ENCODE data around the gene ELAVL4. TPM values are rescaled to one million over a fixed set of nuclear protein-coding genes. Genes with fewer than 3 reads are reported as not detected.

ELAVL4 gene
- total and polyA plus RNA-seq, 9 of the 15 experiments (the other 6 are each of a cell fraction or from before 2014, with no cell fraction given): not detected

DNA sequence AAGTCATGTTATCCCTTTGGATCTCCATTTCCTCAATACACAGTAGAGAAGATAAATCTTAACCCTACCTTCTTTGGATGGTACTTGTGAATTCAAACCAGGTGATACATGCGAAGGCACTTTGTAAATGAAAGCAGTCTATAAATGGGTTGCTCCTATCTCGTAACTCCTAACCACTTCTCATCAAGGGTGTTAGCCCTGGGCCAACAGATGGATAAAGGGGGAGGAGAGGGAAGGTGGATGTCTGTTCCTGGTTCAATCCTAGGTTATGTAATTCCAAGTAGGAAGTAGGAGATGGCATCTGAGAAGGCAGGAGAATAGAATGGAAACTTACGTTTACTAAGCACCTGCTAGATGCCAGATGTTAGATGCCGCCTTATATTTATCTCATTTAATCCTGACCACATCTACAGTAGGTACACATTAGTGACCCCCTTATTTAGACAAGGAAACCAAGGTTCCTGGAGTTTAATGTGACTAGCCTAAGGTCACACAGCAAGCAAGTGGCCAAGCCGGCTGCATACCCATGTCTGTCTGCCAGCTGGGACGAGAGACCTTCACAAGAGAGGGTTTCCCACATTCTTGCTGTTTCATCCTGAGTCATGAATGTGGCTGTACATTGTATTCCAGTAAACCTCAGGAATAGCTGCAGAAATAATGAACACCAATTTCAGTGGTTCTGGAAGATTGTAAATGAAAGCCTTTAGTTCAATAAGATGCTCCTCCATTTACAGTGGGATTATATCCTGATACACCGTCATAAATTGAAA, 47.7 kb downstream of the ELAVL4 start (continued):
- no peak for TF ChIP-seq BCLAF1 (IDR thresholded peaks at IDR 0.05; ENCODE audit: borderline replicate concordance in 1 of 2, control insufficient read depth in 1 of 2, low read depth in 2 of 2, low read length in 1 of 2)
- TF ChIP-seq, protein P1, sequence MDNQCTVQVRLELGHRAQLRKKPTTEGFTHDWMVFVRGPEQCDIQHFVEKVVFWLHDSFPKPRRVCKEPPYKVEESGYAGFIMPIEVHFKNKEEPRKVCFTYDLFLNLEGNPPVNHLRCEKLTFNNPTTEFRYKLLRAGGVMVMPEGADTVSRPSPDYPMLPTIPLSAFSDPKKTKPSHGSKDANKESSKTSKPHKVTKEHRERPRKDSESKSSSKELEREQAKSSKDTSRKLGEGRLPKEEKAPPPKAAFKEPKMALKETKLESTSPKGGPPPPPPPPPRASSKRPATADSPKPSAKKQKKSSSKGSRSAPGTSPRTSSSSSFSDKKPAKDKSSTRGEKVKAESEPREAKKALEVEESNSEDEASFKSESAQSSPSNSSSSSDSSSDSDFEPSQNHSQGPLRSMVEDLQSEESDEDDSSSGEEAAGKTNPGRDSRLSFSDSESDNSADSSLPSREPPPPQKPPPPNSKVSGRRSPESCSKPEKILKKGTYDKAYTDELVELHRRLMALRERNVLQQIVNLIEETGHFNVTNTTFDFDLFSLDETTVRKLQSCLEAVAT (IDR thresholded peaks at IDR 0.05): no peak
- TF ChIP-seq RBM34 (IDR thresholded peaks at IDR 0.05; ENCODE audit: borderline replicate concordance, insufficient read depth, low read length): no peak
